MCF 10A (cell line): ENCODE measurements around the gene CRYBA1. TPM values are rescaled to one million over a fixed set of nuclear protein-coding genes. Genes with fewer than 3 reads are reported as not detected.

Source experiments
- BruUV-seq: library from RNA; stranded (reverse); fragments of 400-500 nt; replicated peaks from 2 replicates; lab custom pipeline; 2021; lab: Mats Ljungman, UMichigan
- CTCF ChIA-PET: fragments of 300-600 bp; sonication (Branson Sonifier 250); formaldehyde crosslinking; extraction: SDS; loops from one replicate; lab custom pipeline; 2021; ENCODE audit warnings: antibody characterized with exemption, inconsistent platforms; lab: Yijun Ruan, JAX
- POLR2A ChIA-PET: fragments of 300-600, 350-650 bp; sonication (Branson Sonifier 250); formaldehyde crosslinking; extraction: SDS; loops from one replicate; lab custom pipeline; 2020; ENCODE audit warnings: antibody characterized with exemption, inconsistent platforms; lab: Yijun Ruan, JAX
- DNase-seq: peaks from one replicate; pipeline ENCODE4 v3.0.0-alpha.2; 2018; ENCODE audit not compliant: unreplicated experiment
- H3K27ac Mint-ChIP-seq: one replicate; pipeline ENCODE4 v1.8.0; 2022; ENCODE audit warnings: mild to moderate bottlenecking, low read depth, mixed read lengths; ENCODE audit not compliant: unreplicated experiment
- H3K27me3 Mint-ChIP-seq: one replicate; pipeline ENCODE4 v1.8.0; 2022; ENCODE audit warnings: mixed read lengths; ENCODE audit not compliant: insufficient read depth, unreplicated experiment
- H3K36me3 Mint-ChIP-seq: one replicate; pipeline ENCODE4 v1.8.0; 2022; ENCODE audit warnings: mild to moderate bottlenecking, moderate library complexity, mixed read lengths; ENCODE audit not compliant: insufficient read depth, unreplicated experiment
- H3K4me1 Mint-ChIP-seq: one replicate; pipeline ENCODE4 v1.8.0; 2022; ENCODE audit warnings: mixed read lengths; ENCODE audit not compliant: insufficient read depth, unreplicated experiment
- H3K4me3 Mint-ChIP-seq: one replicate; pipeline ENCODE4 v1.8.0; 2022; ENCODE audit warnings: mild to moderate bottlenecking, moderate library complexity, mixed read lengths; ENCODE audit not compliant: unreplicated experiment
- H3K9me3 Mint-ChIP-seq: one replicate; pipeline ENCODE4 v1.8.0; 2022; ENCODE audit warnings: mixed read lengths; ENCODE audit not compliant: unreplicated experiment
- CTCF ChIP-seq: fragments of 200-600 bp; IDR thresholded peaks from one replicate; pipeline ENCODE4 v1.8.0; 2022; ENCODE audit warnings: antibody characterized with exemption, mild to moderate bottlenecking; ENCODE audit not compliant: unreplicated experiment
- intact Hi-C: fragments of 100-400 bp; cut with micrococcal nuclease; formaldehyde crosslinking; loops from 2 replicates; pipeline ENCODE4 v1.14.1; 2022
- total RNA-seq: library from RNA; stranded (reverse); gene quantifications from 2 replicates; pipeline ENCODE4 v1.2.3, GENCODE V29; 2022

Gene CRYBA1
- total RNA-seq, 1 experiment from 2014 or later = not detected

GRCh38 chr17:29243792-29244191 lies 2.9 kb upstream of the CRYBA1 start:
- POLR2A ChIA-PET = interaction anchor here (1.2 to 4.2 kb wide), 3 partner anchors 13 to 48 kb away, joined by 3 to 79 read pairs (median 4); no protein-coding TSS in a partner anchor
- BruUV-seq = no TSS peak

GRCh38 chr17:29245401-29245800 lies 1.3 kb upstream of the CRYBA1 start:
- no TSS peak for BruUV-seq
- intact Hi-C loops = no loop called here
- Mint-ChIP-seq H3K36me3 (no peaks in the 10 kb centered on the region), H3K4me1 (peaks cover 13% of the 10 kb centered on the region), H3K27ac (no peak overlapping the region), H3K4me3 (no peak overlapping the region), H3K27me3 (no peaks in the 10 kb centered on the region), H3K9me3 (no peaks in the 10 kb centered on the region)
- no peak for DNase-seq
- TF ChIP-seq CTCF = no peak
- POLR2A ChIA-PET = interaction anchor here (1.0 to 1.6 kb wide), 2 partner anchors 9 to 10 kb away, joined by 3 to 5 read pairs; no protein-coding TSS in a partner anchor
- CTCF ChIA-PET = interaction anchor here (1.1 kb wide), 1 partner anchor 23 kb away, joined by 4 read pairs; no protein-coding TSS in a partner anchor

More at GRCh38 chr17:29243792-29244191, 2.9 kb upstream of the CRYBA1 start:
- intact Hi-C loops = loop anchor here (5.0 kb wide), 1 partner anchor 49 kb away; the partner anchor contains the start of gene NUFIP2
- Mint-ChIP-seq H3K9me3 (no peaks in the 10 kb centered on the region), H3K4me1 (peaks cover 15% of the 10 kb centered on the region), H3K27me3 (no peaks in the 10 kb centered on the region), H3K4me3 (no peak overlapping the region), H3K27ac (no peak overlapping the region), H3K36me3 (no peaks in the 10 kb centered on the region)
- CTCF ChIA-PET = interaction anchor here (0.6 to 1.1 kb wide), 3 partner anchors 58 to 119 kb away, joined by 3 to 4 read pairs (median 3); no protein-coding TSS in a partner anchor
- DNase-seq = peak; percentile 46
- TF ChIP-seq CTCF = peak; percentile 21

GRCh38 chr17:29247219-29247618 lies 560 bp downstream of the CRYBA1 start:
- ChIA-PET CTCF (no interaction called here), POLR2A (interaction anchor here (1.6 kb wide), 1 partner anchor 8 kb away, joined by 5 read pairs; no protein-coding TSS in a partner anchor)
- Mint-ChIP-seq H3K9me3 (no peaks in the 10 kb centered on the region), H3K4me1 (peaks cover 5% of the 10 kb centered on the region), H3K36me3 (peaks cover 5% of the 10 kb centered on the region), H3K4me3 (no peak overlapping the region), H3K27me3 (no peaks in the 10 kb centered on the region), H3K27ac (peak overlapping the region; percentile 55)
- no TSS peak for BruUV-seq
- intact Hi-C loops = no loop called here
- TF ChIP-seq CTCF = no peak
- no peak for DNase-seq

GRCh38 chr17:29248845-29249244 lies 2.2 kb downstream of the CRYBA1 start:
- Mint-ChIP-seq H3K4me1 (peaks cover 16% of the 10 kb centered on the region), H3K9me3 (no peaks in the 10 kb centered on the region), H3K27me3 (no peaks in the 10 kb centered on the region), H3K27ac (no peak overlapping the region), H3K36me3 (peaks cover 17% of the 10 kb centered on the region), H3K4me3 (no peak overlapping the region)
- no peak for TF ChIP-seq CTCF
- DNase-seq = no peak
- ChIA-PET CTCF (interaction anchor here (0.5 to 4.1 kb wide), 4 partner anchors 8 to 851 kb away, joined by 3 to 18 read pairs (median 4); no protein-coding TSS in a partner anchor), POLR2A (interaction anchor here (1.7 to 3.7 kb wide), 2 partner anchors 8 to 42 kb away, joined by 4 to 33 read pairs; no protein-coding TSS in a partner anchor)
- no TSS peak for BruUV-seq
- intact Hi-C loops = no loop called here
